Measurements from ENCODE around the gene HES3.

HES3 gene

DNA sequence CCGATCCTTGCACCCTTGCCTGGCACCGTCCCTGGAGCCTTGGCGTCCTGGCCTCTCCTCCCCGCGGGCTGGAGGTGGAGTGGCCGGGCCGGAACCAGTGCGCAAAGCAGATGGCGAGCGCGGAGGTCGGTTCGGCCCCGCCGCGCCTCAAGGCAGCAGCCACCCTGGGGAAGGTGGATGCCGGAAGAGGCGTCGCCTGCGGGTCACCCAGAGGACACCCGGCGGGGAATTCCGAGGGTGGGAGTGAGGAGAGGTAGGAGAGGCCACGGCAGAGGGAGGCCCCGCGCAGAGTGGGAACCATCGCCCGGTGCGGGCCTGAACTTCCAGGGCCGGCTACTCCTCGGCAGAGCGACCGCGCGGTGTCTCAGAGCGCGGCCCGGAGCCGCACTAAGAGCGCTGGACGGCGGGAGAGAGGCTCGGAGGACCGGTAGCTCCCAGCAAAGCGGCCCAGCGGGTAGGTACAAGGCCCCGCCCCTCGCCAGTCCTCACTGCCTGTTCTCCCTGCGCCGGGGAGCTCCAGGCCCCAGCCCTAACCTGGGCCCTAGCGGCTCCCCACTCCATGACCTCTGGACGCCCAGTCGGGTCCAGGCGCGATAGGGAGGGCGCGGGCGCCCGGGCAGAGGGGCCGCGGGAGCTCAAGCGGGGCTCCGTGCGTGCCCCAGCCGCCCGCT is 38.0 kb upstream of the HES3 start, which contains the start of gene RNF207:
TSS of gene RNF207 (plus strand) at position 271 of the 671 bp plus-strand sequence. CDS start 417 bp downstream, outside the sequence.
- H3K27ac ChIP-seq: peak within 1 kb of the TSS; percentile 61
- TF ChIP-seq, protein P1, sequence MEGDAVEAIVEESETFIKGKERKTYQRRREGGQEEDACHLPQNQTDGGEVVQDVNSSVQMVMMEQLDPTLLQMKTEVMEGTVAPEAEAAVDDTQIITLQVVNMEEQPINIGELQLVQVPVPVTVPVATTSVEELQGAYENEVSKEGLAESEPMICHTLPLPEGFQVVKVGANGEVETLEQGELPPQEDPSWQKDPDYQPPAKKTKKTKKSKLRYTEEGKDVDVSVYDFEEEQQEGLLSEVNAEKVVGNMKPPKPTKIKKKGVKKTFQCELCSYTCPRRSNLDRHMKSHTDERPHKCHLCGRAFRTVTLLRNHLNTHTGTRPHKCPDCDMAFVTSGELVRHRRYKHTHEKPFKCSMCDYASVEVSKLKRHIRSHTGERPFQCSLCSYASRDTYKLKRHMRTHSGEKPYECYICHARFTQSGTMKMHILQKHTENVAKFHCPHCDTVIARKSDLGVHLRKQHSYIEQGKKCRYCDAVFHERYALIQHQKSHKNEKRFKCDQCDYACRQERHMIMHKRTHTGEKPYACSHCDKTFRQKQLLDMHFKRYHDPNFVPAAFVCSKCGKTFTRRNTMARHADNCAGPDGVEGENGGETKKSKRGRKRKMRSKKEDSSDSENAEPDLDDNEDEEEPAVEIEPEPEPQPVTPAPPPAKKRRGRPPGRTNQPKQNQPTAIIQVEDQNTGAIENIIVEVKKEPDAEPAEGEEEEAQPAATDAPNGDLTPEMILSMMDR (IDR thresholded peaks at IDR 0.05): no peak
- TF ChIP-seq ZFX (IDR thresholded peaks at IDR 0.05; ENCODE audit: borderline replicate concordance): no peak

DNA sequence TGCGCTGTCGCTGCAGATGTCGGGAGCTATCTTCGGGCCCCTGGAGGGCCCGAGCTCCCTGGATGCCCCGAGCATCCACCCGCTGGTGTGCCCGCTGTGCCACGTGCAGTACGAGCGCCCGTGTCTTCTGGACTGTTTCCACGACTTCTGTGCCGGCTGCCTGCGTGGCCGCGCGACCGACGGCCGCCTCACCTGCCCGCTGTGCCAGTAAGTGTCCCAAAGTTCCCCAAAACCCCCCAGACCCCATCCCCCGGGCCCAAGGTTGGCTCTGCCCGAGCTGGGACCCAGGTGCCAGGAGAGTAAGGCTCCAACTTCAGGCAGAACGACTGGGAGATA is 37.5 kb upstream of the HES3 start:
- TF ChIP-seq ZFX (IDR thresholded peaks at IDR 0.05; ENCODE audit: borderline replicate concordance): no peak
- TF ChIP-seq, protein P1 (IDR thresholded peaks at IDR 0.05): no peak
- H3K27ac ChIP-seq: peak overlapping the region; percentile 61

DNA sequence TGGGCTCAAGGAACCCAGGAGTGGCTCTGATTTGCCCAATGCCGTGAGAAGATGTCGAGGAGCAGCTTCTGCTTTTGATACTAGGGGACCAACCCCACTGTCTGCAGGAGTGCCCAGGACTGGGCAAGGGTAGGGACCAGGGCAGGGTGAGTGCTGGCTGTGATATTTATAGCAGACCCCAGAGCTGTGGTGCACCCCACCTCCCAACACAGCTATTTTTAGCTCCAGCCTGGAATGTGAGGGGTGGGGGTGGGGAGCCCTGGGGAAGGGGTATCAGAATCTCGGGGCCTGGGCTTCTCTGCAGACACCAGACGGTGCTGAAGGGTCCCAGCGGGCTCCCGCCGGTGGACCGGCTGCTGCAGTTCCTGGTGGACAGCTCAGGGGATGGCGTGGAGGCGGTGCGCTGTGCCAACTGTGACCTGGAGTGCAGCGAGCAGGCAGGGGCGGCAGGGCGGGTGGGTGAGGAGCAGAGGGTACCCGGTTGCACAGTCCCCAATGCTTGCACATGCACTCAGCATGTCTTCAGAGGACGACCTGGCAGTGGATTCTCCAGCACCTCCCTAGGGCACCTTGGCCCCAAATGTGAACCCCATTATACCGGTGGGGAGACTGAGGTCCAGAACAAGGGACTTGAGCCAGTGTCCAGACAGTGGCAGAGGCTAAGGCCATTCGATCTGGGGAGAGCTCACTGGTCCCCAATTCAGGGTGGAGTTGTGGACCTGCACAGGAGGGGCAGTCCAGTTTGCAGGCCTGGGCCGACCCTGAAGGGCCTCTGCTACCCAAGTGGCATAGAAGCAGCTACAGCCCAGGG is 36.7 kb upstream of the HES3 start:
- TF ChIP-seq, protein P1 (IDR thresholded peaks at IDR 0.05): no peak
- no peak for TF ChIP-seq ZFX (IDR thresholded peaks at IDR 0.05; ENCODE audit: borderline replicate concordance)
- no peak overlapping the region for H3K27ac ChIP-seq

DNA sequence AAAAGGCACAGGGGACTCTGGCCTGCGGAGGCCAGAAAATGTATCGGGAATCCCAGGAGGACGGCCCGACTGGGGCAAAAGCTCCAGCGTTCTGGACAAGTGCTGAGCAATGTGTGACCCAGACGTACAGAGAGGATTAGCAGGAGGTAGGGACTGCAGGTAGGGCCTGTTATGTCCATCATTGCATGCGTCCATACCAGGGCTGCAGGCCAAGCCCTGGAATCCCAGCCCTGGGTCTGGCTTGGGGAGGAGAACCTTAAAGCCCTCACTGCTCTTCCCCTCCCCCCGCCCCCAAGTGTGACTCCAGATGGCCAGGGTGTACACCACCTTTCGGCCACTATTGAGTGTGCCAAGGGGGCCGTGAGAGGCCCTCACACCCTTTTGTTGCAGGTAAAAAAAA is 36.1 kb upstream of the HES3 start:
- no peak for TF ChIP-seq ZFX (IDR thresholded peaks at IDR 0.05; ENCODE audit: borderline replicate concordance)
- TF ChIP-seq, protein P1 (IDR thresholded peaks at IDR 0.05): no peak
- 0 out of 2 replicates have a peak overlapping the region, but pooled peaks have one; percentile 61 for H3K27ac ChIP-seq

DNA sequence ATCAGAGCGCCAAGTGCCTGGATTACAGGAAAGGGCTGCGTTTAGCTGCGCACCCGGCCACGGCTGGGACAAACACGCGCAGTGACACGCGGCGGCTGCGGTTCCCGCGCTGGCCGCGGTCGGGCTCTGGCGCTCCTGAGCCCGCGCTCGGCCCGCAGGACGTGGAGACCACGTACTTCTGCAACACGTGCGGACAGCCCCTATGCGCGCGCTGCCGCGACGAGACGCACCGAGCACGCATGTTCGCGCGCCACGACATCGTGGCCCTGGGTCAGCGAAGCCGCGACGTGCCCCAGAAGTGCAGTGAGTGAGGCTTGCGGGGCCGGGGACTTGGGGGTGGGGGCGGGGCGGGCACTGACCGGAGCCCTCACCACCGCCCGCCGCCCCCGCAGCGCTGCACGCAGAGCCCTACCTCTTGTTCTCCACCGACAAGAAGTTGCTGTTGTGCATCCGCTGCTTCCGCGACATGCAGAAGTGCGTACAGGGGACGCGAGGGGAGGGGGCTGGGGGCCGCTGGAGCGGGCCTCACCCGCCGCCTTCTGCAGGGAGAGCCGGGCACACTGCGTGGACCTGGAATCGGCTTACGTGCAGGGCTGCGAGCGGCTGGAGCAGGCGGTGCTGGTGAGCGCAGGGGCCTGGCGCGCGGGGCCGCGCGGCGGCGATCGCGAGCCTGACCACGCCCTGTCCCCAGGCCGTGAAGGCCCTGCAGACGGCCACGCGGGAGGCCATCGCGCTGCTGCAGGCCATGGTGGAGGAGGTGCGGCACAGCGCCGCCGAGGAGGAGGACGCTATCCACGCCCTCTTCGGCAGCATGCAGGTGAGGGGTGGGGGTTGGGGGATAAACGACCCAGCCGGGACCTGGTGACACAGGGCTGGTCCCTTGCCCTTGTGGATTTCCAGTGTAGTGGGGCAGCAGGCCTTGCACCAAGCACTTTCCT is 35.0 kb upstream of the HES3 start:
- H3K27ac ChIP-seq: peak overlapping the region; percentile 61
- TF ChIP-seq ZFX (IDR thresholded peaks at IDR 0.05; ENCODE audit: borderline replicate concordance): no peak
- TF ChIP-seq, protein P1 (IDR thresholded peaks at IDR 0.05): peak; percentile 57

DNA sequence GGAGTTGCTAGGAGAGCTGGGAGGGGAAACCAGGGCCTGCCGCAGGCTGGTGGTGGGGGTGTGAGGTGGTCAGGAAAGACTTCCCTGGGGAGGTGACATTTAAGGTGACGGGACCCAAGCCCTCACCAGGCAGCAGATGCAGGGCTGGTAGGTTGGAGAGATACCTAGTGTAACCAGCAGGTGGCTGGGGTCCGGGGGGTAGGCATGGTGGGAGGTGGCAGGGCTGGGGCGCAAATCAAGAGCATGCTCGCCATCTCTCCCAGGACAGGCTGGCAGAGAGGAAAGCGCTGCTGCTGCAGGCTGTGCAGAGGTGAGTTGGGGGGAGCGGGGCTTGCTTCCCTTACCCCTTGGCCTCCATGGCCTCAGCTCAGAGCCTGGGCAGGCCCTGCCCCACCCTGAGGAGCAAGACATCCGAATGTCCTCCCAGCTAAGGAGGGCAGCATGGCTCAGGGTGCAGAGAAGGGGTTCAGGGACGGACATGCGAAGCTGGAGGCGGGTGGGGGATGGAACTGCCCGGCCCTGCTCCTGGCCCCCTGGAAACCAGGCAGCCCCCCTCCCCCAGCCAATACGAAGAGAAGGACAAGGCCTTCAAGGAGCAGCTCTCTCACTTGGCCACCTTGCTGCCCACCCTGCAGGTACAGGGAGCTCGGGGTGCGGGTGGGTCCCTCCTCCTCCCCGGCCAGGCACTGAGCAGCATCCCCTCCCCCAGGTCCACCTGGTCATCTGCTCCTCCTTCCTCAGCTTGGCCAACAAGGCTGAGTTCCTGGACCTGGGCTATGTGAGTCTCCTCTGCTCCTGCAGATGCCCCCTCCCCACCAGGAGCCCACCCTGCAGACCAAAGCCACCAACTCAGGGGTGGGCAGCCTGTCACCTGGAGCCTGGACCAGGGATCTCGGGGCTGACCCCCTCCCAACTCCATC is 34.1 kb upstream of the HES3 start:
- peak overlapping the region; percentile 61 for H3K27ac ChIP-seq
- no peak for TF ChIP-seq ZFX (IDR thresholded peaks at IDR 0.05; ENCODE audit: borderline replicate concordance)
